Raji (cell line): ENCODE results near the gene FIP1L1.

ENCODE experiments used
- POLR2A ChIP-seq: IDR thresholded peaks from 2 replicates; pipeline ENCODE4 v1.6.1; 2011; ENCODE audit warnings: low read depth, low read length, control low read depth; ENCODE audit not compliant: insufficient read depth

Gene FIP1L1

DNA sequence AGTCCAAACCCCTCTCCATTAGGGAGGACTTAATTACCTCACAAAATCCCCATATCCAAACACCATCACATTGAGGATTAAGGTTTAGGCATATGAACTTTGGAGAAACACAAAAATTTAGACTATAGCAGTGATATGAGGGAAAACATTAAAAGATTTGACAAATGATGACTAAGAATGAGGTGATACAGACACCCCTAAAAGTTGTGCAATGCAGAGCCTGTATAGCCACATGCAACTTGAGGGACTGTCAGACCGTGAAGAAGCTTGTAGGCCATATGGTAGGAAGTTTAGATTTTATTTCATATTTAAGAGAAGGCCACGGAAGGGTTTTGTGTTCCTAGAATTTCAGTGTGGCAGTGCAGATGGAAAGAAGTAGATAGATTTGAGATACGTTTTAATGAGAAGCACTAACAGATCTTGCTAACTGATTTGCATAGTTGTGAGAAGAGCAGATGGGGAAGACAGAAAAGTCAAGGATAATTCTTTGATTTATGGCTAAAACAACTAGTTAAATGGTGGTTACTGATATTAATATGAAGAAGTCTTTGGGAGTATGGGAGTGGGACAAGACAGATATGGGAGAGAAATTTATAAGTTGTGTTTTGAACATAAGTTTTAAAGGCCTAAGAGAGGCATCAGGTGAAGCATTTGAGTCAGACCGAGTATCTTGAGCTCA is 5.5 kb upstream of the FIP1L1 start:
- no peak for TF ChIP-seq POLR2A

DNA sequence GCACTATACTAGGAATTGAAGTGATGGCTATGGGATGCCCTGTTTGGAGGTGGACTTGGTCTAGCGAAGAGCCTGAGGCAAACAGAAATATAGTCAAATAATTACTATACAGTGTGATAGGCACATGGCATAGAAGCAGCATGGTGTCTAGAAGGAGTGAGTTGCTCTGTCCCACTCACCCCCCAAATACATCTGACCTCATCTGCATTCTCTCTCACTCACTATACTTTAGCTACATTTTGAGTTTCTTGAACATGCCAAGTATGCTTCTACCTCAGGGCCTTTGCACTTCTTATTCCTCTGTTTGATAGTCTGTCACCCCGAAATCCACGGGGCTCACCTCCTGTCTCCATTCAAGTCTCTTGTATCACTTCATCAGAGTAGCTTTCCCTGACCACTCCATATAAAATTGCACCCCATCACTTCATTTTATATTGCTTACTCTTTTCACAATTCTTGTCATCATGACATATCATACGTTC is 2.6 kb upstream of the FIP1L1 start:
- no peak for TF ChIP-seq POLR2A

DNA sequence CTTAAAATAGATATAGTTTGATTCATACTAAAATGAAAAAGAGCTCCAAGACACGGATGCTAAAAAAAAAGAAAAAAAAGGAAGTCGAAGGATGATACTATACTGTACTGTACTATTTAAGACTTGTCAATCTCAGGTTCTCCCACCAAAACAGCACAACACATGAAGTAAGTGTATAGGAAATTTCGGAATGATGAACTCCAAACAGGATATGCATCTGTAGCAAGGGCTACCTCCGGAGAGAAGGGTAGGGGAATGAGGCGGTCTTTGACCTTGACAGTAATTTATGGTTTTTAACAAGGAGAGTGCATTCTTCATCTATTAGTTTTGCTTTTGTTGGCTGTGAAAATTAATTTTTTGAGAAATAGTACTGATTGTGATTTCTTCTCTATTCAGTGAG is 541 bp upstream of the FIP1L1 start:
- TF ChIP-seq POLR2A: no peak

DNA sequence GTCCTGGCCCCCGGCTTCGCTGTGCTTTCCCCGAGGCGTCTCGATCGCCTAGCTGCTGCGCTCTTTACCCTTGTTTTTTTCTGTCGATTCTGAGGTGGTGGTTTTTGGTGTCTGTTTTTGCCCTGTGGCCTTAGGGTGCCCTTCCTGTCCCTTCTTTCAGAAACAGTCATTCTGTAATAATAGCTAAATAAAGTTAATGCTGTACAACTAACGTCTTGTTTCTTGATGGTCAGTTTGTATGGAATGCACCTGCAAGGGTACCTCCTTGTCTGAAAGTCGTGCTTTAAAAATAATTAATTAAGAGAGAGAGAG is 686 bp downstream of the FIP1L1 start:
- TF ChIP-seq POLR2A: no peak

DNA sequence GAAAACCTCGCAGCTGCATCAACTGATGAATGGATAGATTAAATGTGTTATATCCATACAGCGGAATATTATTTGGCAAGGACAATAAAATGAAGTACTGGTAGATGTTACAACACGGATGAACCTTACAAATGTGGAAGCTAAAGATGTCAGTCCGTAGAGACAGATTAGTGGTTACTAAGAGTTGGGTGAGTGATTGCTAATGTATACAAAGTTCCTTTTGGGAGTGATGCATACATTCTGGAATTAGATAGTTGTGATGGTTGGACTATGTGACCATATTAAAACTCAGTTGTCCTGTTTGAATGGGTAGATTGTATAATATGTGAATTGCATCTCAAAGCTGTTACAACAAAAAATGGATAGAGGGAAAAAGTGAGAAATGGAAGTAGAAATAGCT is 2.8 kb downstream of the FIP1L1 start:
- TF ChIP-seq POLR2A: no peak

DNA sequence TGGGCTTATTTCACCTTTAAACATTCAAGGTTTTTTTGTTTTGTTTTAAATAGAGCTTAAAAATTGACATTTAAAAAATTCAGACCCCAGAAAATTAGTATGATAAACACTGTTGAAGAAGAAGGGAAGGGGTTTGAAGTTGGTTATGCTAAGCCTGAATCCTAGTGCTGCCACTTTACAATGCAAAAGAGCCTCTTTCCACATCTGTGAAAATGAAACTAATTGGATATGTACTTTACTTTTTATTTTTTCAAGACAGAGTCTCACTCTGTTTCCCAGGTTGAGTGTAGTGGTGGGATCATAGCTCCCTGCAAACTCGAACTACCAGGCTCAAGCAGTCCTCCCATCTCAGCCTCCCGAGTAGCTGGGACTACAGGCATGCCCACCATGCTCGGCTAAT is 41.8 kb downstream of the FIP1L1 start:
- no peak for TF ChIP-seq POLR2A

DNA sequence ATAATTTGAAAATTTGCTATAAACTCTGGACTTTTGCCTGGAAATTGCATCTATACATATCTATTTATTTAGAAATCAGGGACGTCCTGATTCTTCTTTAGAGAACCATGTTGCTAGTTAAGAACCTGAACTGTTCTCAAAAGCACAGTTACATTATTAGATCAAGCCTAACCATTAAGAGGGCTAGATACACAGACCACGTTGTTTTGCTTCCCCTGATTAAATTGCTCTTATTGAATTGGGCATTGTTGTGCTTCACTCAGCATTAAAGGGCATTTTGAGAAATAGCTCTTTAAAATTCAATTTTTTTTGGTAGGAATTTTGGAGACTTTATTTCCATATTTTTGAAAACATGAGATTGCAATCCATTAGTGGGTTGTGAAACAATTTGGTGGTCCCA is 44.4 kb downstream of the FIP1L1 start:
- no peak for TF ChIP-seq POLR2A

DNA sequence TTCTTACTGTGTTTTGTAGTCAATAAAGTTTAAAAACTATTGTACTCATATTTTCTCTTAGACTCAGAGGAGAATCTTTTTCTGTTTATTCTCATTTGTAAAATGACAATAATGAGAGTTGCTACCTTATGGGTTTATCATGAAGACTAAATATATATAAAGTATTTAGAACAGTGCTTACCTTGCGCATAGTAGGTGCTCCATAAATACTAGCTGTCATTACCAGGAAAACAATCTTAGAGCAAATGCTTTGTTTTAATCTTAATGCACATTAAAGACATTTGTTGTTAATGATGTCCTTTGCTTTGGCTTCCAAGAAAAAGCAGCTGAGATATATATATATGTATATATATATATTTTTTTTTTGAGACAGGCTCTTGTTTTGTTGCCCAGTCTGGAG is 44.9 kb downstream of the FIP1L1 start:
- TF ChIP-seq POLR2A: no peak

DNA sequence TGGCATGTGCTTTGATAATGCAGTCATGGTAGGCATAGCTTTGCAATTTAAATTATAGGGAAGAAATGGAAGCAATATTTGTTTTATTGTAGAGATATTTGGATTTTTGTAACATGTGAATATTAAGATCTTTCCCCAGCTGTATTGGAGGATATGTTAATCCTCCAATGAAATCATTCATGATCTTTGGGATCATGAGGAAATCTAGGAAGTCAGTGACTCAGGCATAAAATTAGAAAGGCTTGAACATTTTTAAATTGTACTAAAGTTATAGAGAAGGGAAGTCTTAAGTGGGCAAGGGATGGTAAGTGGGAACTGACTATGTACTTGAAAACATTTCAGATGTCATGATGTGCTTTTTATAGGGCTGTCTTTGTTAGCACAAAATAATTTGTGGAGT is 46.8 kb downstream of the FIP1L1 start:
- no peak for TF ChIP-seq POLR2A

DNA sequence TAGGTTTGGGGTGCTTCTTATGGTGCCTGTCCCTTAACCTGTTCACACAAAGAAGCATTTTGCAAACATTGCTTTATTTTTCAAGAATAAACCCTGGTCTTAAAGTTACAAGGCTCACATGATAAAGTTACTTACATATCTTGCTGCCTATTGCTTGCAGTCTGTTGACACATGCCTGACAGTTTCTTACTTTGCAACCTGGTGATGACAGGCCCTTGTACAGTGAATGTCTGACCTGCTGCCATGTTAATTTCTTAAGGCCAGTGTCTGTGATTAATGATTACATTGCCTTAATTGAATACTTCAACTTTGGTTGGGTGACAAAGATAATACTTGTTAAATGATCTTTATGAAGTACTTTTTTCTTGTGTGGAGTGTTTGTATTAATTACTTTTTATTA is 49.9 kb downstream of the FIP1L1 start:
- TF ChIP-seq POLR2A: no peak

DNA sequence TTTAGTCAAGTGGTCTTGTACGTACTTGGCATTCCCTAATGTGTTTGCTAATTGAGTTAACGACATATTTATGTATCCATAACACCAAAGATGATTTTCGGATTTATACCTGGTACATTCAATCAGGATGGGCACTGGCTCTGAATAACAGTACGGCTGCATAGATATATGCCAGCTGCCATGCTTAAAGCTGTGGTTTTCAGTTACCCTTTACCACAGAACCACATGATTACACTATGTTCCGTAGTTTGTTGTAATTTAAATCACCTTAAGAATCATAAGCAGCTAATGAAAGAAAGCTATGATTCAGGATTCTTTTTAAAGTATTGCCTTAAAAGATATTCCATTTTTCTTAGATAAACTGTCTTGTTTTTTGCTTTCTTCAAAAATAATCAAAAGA is 53.6 kb downstream of the FIP1L1 start:
- TF ChIP-seq POLR2A: no peak

DNA sequence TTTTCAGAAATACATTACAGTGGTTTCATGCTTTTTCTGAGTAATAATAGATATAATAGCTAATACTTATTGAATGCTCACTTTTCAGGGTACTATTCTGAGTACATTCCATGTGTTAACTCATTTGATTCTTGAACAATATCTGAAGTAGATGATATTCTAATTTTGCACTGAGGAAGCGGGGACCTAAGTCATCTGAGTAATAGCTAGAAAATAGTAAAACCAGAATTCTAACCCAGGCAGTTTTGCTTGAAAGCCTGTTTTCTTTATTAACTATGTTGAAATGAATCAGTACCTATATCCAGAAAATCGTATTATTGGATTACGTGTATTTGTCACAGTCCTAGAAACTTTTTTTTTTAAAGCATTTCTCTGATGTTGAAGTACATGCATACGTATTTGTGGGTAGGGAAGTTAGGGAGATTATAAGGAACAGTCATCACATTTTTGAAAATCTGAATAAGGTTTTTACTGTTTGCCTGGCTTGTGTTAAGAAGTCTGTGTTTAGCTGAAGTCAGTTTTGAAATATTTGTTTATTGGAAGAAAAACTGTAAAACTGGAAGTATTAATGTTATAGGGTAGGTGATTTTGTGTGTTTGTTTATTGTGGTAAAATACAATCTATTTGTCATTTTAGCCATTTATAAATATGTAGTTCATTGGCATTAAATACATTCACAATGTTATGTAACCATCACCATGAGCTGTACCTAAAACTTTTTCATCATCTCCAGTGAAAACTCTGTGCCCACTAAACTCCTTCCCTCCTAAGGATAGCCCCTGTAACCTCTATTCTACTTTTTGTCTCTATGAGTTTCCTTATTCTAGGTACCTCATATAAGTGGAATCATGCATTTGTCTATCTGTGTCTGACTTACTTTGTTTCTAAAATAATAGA is 55.3 kb downstream of the FIP1L1 start:
- no peak for TF ChIP-seq POLR2A

DNA sequence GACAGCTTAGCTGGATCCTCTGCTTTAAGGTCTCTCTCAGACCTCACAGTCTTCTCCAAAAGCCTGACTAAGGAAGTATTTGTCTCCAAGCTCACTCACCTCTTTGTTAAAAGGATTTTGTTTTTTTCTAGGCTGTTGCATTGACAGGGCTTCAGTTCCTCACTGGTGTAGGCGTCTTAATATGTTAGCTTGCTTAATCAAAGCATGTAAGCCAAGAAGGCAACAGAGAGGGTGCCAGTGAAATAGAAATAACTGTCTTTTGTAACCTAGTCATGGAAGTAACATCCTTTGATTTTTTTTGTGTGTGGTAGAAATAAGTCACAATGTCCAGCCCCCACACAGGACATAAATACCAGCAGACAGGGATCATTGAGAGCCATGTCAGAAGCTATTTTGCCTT is 58.8 kb downstream of the FIP1L1 start:
- no peak for TF ChIP-seq POLR2A

DNA sequence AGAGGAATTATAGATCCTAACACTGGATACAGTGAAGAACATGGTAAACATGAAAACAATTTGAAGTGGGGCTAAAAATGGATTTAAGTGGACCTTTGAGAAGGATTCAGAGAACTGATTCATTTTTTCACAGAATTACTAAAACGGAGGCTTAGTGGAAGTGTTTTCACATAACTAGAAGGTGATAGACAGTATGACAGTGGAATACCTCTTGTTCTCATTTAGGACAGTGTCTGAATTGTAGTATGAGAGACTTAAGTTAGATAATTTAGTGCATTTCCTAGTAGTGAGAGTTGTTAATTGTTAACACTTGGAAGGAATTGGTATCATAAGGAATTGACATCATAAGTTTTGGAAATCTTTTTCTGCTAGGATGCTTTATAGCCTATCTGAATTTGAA is 64.1 kb downstream of the FIP1L1 start:
- TF ChIP-seq POLR2A: no peak

DNA sequence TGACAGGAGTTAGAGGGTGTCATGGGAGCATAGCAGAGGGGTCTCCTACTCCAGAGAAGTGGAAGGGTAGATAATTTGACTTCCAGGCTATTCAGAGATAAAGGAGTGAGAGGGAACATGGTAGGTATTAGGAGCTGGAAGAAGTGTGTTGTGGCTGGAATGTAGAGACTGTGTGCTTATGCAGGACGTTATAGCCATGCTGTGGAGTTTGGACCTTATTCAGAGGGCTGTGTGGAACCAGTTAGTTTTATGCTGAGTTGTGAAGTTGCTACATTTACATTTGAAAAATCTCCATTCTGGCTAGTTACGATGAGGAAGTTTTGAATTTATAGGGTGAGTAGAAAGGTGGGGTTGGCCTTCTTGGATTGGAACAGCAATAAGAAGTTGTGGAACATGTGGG is 67.5 kb downstream of the FIP1L1 start:
- TF ChIP-seq POLR2A: no peak

DNA sequence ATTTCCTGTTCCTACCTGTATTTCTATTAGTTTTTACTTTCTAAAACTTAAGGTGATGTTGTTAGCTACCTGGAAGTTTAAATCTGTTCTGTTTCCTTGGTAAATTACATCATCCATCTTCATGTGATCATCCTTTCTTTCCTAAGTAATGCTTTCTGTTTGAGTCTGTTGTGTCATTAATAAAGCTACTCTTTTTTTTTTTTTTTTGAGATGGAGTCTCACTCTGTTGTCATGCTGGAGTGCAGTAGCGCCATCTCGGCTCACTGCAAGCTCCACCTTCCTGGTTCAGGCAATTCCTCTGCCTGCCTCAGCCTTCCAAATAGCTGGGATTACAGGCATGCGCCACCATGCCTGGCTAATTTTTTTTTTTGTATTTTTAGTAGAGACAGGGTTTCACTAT is 73.3 kb downstream of the FIP1L1 start:
- no peak for TF ChIP-seq POLR2A

DNA sequence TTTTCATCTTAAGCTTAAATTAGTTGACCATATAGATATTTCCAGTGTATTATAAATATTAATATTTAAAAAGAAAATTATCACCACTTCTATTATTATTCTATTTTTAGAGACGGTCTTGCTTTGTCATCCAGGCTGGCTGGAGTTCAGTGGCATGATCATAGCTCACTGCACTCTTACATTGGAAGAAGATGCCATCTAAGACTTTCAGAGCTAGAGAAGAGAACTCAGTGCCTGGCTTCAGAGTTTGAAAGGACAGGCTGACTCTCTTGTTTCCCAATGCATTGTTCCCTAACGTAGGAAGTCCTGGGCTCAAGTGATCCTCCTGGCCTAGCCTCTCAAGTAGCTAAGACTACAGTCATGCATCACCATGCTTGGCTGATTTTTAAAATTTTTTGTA is 75.9 kb downstream of the FIP1L1 start:
- TF ChIP-seq POLR2A: no peak

DNA sequence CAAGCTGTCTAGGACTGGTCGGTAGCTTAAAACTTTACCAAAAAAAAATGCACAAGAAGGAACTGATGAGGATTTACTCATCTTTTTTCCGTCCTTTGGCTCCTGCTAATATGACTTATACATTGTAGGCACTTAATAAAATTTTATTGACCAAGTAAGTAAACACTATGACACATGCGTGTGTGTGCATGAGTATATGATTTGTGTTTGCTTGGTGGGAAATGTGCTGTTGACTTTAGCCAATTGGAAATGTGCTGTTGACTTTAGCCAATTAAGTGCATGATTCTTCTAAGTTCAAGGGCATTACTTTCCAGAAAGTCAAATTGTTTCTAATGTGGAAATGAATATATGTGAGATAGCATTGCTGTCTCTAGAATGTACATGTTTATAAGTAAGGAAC is 78.3 kb downstream of the FIP1L1 start:
- no peak for TF ChIP-seq POLR2A
